Natural killer cell (primary cell): ENCODE measurements around the gene GGA3. TPM values are rescaled to one million over a fixed set of nuclear protein-coding genes. Genes with fewer than 3 reads are reported as not detected.

Experiments
- ATAC-seq, 3 donors: fragments of 150-1000 bp in 2 of 3; fragments of 200-7000 bp in 1 of 3; cut with Tn5 transposase; 1 replicate in 1 of 3; 2 replicates in 2 of 3; pipeline ENCODE4 v1.10.0; 2021; ENCODE audit warnings: mild to moderate bottlenecking in 2 of 3, moderate library complexity in 2 of 3
- DNase-seq, 2 donors: peaks; one replicate each; pipeline versions ENCODE4 v3.0.0 to v3.0.0-alpha.2; 2013 to 2021; ENCODE audit warnings: mixed read lengths in 1 of 2
- H3K27ac ChIP-seq: one replicate; pipeline ENCODE4 v1.5.1; 2013; ENCODE audit warnings: mild to moderate bottlenecking, low read length
- H3K27me3 ChIP-seq: one replicate; pipeline ENCODE4 v1.6.1; 2013; ENCODE audit warnings: low read length; ENCODE audit not compliant: control insufficient read depth, insufficient read depth
- H3K36me3 ChIP-seq: one replicate; pipeline ENCODE4 v1.6.1; 2013; ENCODE audit warnings: low read length; ENCODE audit not compliant: control insufficient read depth, insufficient read depth
- H3K4me1 ChIP-seq: one replicate; pipeline ENCODE4 v1.6.1; 2013; ENCODE audit warnings: low read length; ENCODE audit not compliant: control insufficient read depth, insufficient read depth
- H3K4me3 ChIP-seq: one replicate; pipeline ENCODE4 v1.5.1; 2013; ENCODE audit warnings: low read length
- H3K9me3 ChIP-seq: one replicate; pipeline ENCODE4 v1.6.1; 2013; ENCODE audit warnings: low read length; ENCODE audit not compliant: control insufficient read depth, insufficient read depth
- H3K27ac Mint-ChIP-seq, 2 donors: one replicate each; pipeline ENCODE4 v1.8.0; 2022; ENCODE audit warnings: mild to moderate bottlenecking in 2 of 2, mixed read lengths in 2 of 2, moderate library complexity in 1 of 2
- H3K27me3 Mint-ChIP-seq, 2 donors: one replicate each; pipeline ENCODE4 v1.8.0; 2022; ENCODE audit warnings: low read depth in 2 of 2, mixed read lengths in 2 of 2
- H3K36me3 Mint-ChIP-seq: one replicate; pipeline ENCODE4 v1.8.0; 2022; ENCODE audit warnings: mixed read lengths
- H3K4me1 Mint-ChIP-seq, 2 donors: one replicate each; pipeline ENCODE4 v1.8.0; 2022; ENCODE audit warnings: mixed read lengths in 2 of 2
- H3K4me3 Mint-ChIP-seq: one replicate; pipeline ENCODE4 v1.8.0; 2022; ENCODE audit warnings: mild to moderate bottlenecking, moderate library complexity, mixed read lengths
- H3K9me3 Mint-ChIP-seq, 2 donors: one replicate each; pipeline ENCODE4 v1.8.0; 2022; ENCODE audit warnings: mixed read lengths in 2 of 2
- CTCF ChIP-seq: fragments of 200-600 bp; IDR thresholded peaks from one replicate; pipeline ENCODE4 v1.8.0; 2022; ENCODE audit warnings: antibody characterized with exemption
- WGBS: methylation state at CpG from one replicate; pipeline ENCODE4 v1.1.7; 2013; ENCODE audit warnings: missing lambda C conversion rate; ENCODE audit not compliant: insufficient coverage; 5-methylcytosine and 5-hydroxymethylcytosine counted together
- intact Hi-C: fragments of 100-400 bp; cut with micrococcal nuclease; formaldehyde crosslinking; loops from one replicate; pipeline ENCODE4 v1.14.2; 2022
- total RNA-seq, 4 donors: library from RNA; stranded (reverse); fragments of 120-200 nt in 1 of 4; gene quantifications; one replicate each; pipeline versions ENCODE4 v1.2.3 to v1.2.4, GENCODE V29; 2013 to 2022

GGA3 gene
- total RNA-seq, 3 donors from 2014 or later (not counting 1 experiment from before 2014, with no cell fraction given) = 78.1 to 97.3 (median 94.0) TPM

- intact Hi-C loops = no loop called here
- Histone ChIP-seq H3K9me3 (no peaks in the 10 kb centered on the region), H3K27ac (no peak overlapping the region), H3K4me3 (no peak overlapping the region), H3K27me3 (no peaks in the 10 kb centered on the region), H3K36me3 (peaks cover 24% of the 10 kb centered on the region), H3K4me1 (peaks cover 31% of the 10 kb centered on the region)
- Mint-ChIP-seq H3K27me3 (no peaks in the 10 kb centered on the region), H3K4me3 (no peak overlapping the region), H3K9me3 (no peaks in the 10 kb centered on the region), H3K36me3 (no peaks in the 10 kb centered on the region), H3K27ac (no peak overlapping the region), H3K4me1 (peaks cover 13 to 27% of the 10 kb centered on the region in 2 donors)
- 94% methylated on average over 13 of the region's 13 CpGs for WGBS
- DNase-seq (no peak), ATAC-seq (no peak)
- TF ChIP-seq CTCF = no peak
Measured at GRCh38 chr17:75266316-75267152, 5.1 kb upstream of the GGA3 start.

GRCh38 chr17:75265614-75266315 is 4.4 kb upstream of the GGA3 start:
- ATAC-seq (no peak), DNase-seq (peak in 1 of 2 donors; percentile 3)
- Mint-ChIP-seq H3K36me3 (no peaks in the 10 kb centered on the region), H3K9me3 (no peaks in the 10 kb centered on the region), H3K4me1 (peaks cover 17 to 34% of the 10 kb centered on the region in 2 donors), H3K27me3 (no peaks in the 10 kb centered on the region), H3K27ac (no peak overlapping the region), H3K4me3 (no peak overlapping the region)
- peaks cover 24% of the 10 kb centered on the region for H3K36me3 ChIP-seq
- H3K4me1 ChIP-seq = peaks cover 32% of the 10 kb centered on the region
- no peak overlapping the region for H3K4me3 ChIP-seq
- intact Hi-C loops = no loop called here
- H3K9me3 ChIP-seq = no peaks in the 10 kb centered on the region
- H3K27ac ChIP-seq = no peak overlapping the region
- TF ChIP-seq CTCF = no peak
- WGBS = 91% methylated on average over 16 of the region's 17 CpGs
- H3K27me3 ChIP-seq = no peaks in the 10 kb centered on the region

GRCh38 chr17:75263055-75263454 is 1.6 kb upstream of the GGA3 start:
- H3K4me3 ChIP-seq = no peak overlapping the region
- H3K27ac ChIP-seq = no peak overlapping the region
- peak overlapping the region; percentile 97 for H3K4me3 Mint-ChIP-seq
- DNase-seq (peak in 1 of 2 donors; percentile 6), ATAC-seq (no peak)
- 91% methylated on average over 4 of the region's 4 CpGs for WGBS
- intact Hi-C loops = no loop called here
- H3K27ac Mint-ChIP-seq = peak overlapping the region; percentile 99 to 100
- peaks cover 30% of the 10 kb centered on the region for H3K4me1 ChIP-seq
- H3K9me3 Mint-ChIP-seq = no peaks in the 10 kb centered on the region
- H3K4me1 Mint-ChIP-seq = peaks cover 36 to 44% of the 10 kb centered on the region in 2 donors
- no peaks in the 10 kb centered on the region for H3K36me3 Mint-ChIP-seq
- H3K36me3 ChIP-seq = peaks cover 24% of the 10 kb centered on the region
- no peak for TF ChIP-seq CTCF
- no peaks in the 10 kb centered on the region for H3K27me3 Mint-ChIP-seq
- no peaks in the 10 kb centered on the region for H3K9me3 ChIP-seq
- H3K27me3 ChIP-seq = no peaks in the 10 kb centered on the region
